Gastrocnemius medialis (tissue), 4 donors: ENCODE data around the gene MKRN2OS.

Experiments
- POLR2A ChIP-seq, 2 donors: fragments of 450-650 bp; IDR thresholded peaks; one replicate each; pipeline ENCODE4 v1.6.1; 2017; ENCODE audit warnings: antibody characterized with exemption in 2 of 2, mild to moderate bottlenecking in 2 of 2, moderate library complexity in 2 of 2
- TF ChIP-seq, protein P1 (sequence below), 5 experiments: fragments of 450-650 bp in 3 of 5; fragments of 200-600 bp in 2 of 5; sonication (generic) in 2 of 5; IDR thresholded peaks in 4 of 5; conservative IDR thresholded peaks in 1 of 5; 1 replicate in 4 of 5; 2 replicates in 1 of 5; pipeline ENCODE4 v1.5.1; 2016 to 2019; ENCODE audit warnings: antibody characterized with exemption in 5 of 5, mild to moderate bottlenecking in 3 of 5, moderate library complexity in 3 of 5

DNA sequence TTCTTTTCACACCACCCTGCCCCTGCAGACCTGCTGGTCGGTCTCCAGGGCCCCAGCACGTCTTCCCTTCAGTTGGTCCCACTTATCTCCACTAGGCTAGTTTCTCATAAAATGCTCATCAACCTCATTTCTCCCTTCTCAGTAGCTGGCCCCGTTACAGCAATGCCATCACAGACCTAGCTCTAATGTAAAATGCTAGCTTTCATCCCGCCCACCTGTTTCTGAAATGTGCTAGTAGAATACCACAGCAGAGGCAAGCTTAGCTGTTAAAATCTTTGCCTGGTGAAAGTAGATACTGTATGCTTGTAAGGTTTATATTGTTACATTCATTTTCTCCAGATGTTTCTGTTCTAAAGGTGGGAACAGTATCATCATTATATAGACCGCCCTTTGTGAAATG is 13.1 kb downstream of the MKRN2OS start:
- TF ChIP-seq, protein P1, sequence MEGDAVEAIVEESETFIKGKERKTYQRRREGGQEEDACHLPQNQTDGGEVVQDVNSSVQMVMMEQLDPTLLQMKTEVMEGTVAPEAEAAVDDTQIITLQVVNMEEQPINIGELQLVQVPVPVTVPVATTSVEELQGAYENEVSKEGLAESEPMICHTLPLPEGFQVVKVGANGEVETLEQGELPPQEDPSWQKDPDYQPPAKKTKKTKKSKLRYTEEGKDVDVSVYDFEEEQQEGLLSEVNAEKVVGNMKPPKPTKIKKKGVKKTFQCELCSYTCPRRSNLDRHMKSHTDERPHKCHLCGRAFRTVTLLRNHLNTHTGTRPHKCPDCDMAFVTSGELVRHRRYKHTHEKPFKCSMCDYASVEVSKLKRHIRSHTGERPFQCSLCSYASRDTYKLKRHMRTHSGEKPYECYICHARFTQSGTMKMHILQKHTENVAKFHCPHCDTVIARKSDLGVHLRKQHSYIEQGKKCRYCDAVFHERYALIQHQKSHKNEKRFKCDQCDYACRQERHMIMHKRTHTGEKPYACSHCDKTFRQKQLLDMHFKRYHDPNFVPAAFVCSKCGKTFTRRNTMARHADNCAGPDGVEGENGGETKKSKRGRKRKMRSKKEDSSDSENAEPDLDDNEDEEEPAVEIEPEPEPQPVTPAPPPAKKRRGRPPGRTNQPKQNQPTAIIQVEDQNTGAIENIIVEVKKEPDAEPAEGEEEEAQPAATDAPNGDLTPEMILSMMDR (IDR thresholded peaks at IDR 0.05 in 4 of 5, conservative IDR thresholded peaks at IDR 0.05 in 1 of 5): no peak
- no peak for TF ChIP-seq POLR2A (IDR thresholded peaks at IDR 0.05)
